DMS153 (cell line): ENCODE measurements around the gene TMCC1.
"Not testable (repeated sequence)": the region's sequence is repeated elsewhere in the genome, so short reads cannot be mapped to it uniquely, and the experiment has no call there.

Source experiments
- DNase-seq: peaks from one replicate; lab custom pipeline; 2025; lab: John Stamatoyannopoulos, UW

Gene TMCC1

GRCh38 chr3:129727707-129728106 is 165.8 kb downstream of the TMCC1 start:
- DNase-seq = no peak

- no peak for DNase-seq
Measured at GRCh38 chr3:129723558-129724324, 169.8 kb downstream of the TMCC1 start.

- DNase-seq = no peak
Measured at GRCh38 chr3:129722527-129722926, 171.0 kb downstream of the TMCC1 start.

- DNase-seq = no peak
Measured at GRCh38 chr3:129718201-129718600, 175.3 kb downstream of the TMCC1 start.

- DNase-seq = no peak
Measured at GRCh38 chr3:129715854-129716253, 177.7 kb downstream of the TMCC1 start.

GRCh38 chr3:129708328-129708861 is 185.1 kb downstream of the TMCC1 start:
- no peak for DNase-seq

- no peak for DNase-seq
Measured at GRCh38 chr3:129705274-129705673, 188.2 kb downstream of the TMCC1 start.

GRCh38 chr3:129703913-129704312 is 189.6 kb downstream of the TMCC1 start:
- DNase-seq = no peak

GRCh38 chr3:129702934-129703712 is 190.4 kb downstream of the TMCC1 start:
- no peak for DNase-seq

GRCh38 chr3:129701161-129701560 is 192.3 kb downstream of the TMCC1 start:
- DNase-seq = no peak

GRCh38 chr3:129699612-129700011 is 193.9 kb downstream of the TMCC1 start:
- no peak for DNase-seq

GRCh38 chr3:129699199-129699598 is 194.3 kb downstream of the TMCC1 start:
- DNase-seq = no peak

GRCh38 chr3:129697229-129697969 is 196.1 kb downstream of the TMCC1 start:
- DNase-seq = no peak

- not testable (repeated sequence) for DNase-seq
Measured at GRCh38 chr3:129696430-129696829, 197.1 kb downstream of the TMCC1 start.

GRCh38 chr3:129695230-129695629 is 198.3 kb downstream of the TMCC1 start:
- no peak for DNase-seq

- no peak for DNase-seq
Measured at GRCh38 chr3:129694228-129694627, 199.3 kb downstream of the TMCC1 start.

GRCh38 chr3:129692743-129693142 is 200.8 kb downstream of the TMCC1 start:
- no peak for DNase-seq

- DNase-seq = no peak
Measured at GRCh38 chr3:129690963-129691362, 202.5 kb downstream of the TMCC1 start.

- DNase-seq = peak; percentile 80
Measured at GRCh38 chr3:129690406-129690805, 203.1 kb downstream of the TMCC1 start.

GRCh38 chr3:129689036-129689435 is 204.5 kb downstream of the TMCC1 start:
- DNase-seq = no peak

GRCh38 chr3:129688271-129688895 is 205.1 kb downstream of the TMCC1 start:
- peak; percentile 66 for DNase-seq

- DNase-seq = no peak
Measured at GRCh38 chr3:129687586-129688125, 205.9 kb downstream of the TMCC1 start.
